Suprapubic skin (tissue), 4 donors: ENCODE results near the gene ZDHHC24. TPM values are rescaled to one million over a fixed set of nuclear protein-coding genes. Genes with fewer than 3 reads are reported as not detected.

ENCODE experiments used
- DNase-seq, 2 donors: peaks; one replicate each; pipeline ENCODE4 v3.0.0-alpha.2; 2019; ENCODE audit warnings: low spot score in 2 of 2
- H3K27ac ChIP-seq: fragments of 200-600 bp; sonication (generic); one replicate; pipeline ENCODE4 v1.5.1; 2019
- H3K27me3 ChIP-seq: fragments of 200-600 bp; sonication (generic); one replicate; pipeline ENCODE4 v1.5.1; 2019
- H3K36me3 ChIP-seq: fragments of 200-600 bp; sonication (generic); one replicate; pipeline ENCODE4 v1.5.1; 2019
- H3K4me1 ChIP-seq: fragments of 200-600 bp; sonication (generic); one replicate; pipeline ENCODE4 v1.5.1; 2019
- H3K4me3 ChIP-seq: fragments of 200-600 bp; sonication (generic); one replicate; pipeline ENCODE4 v1.5.1; 2019; ENCODE audit warnings: mild to moderate bottlenecking
- H3K9me3 ChIP-seq: fragments of 200-600 bp; sonication (generic); one replicate; pipeline ENCODE4 v1.5.1; 2019
- EP300 ChIP-seq: sonication (generic); formaldehyde crosslinking; IDR thresholded peaks from one replicate; pipeline ENCODE4 v1.6.1; 2017; ENCODE audit warnings: antibody characterized with exemption
- POLR2A ChIP-seq, 2 donors: fragments of 450-650 bp; IDR thresholded peaks; one replicate each; pipeline ENCODE4 v1.6.1; 2017; ENCODE audit warnings: antibody characterized with exemption in 2 of 2, mild to moderate bottlenecking in 2 of 2, moderate library complexity in 2 of 2
- POLR2AphosphoS5 ChIP-seq, 3 donors: sonication (generic); formaldehyde crosslinking; IDR thresholded peaks; one replicate each; pipeline ENCODE4 v1.6.1; 2017; ENCODE audit warnings: antibody characterized with exemption in 3 of 3
- WGBS: methylation state at CpG from one replicate; pipeline ENCODE4 v1.1.5; 2018; 5-methylcytosine and 5-hydroxymethylcytosine counted together
- total RNA-seq, 4 donors: library from RNA; depleted of rRNA; stranded (reverse); fragments of >200 nt; gene quantifications; one replicate each; pipeline ENCODE4 v1.1.0, GENCODE V29; 2016
- TF ChIP-seq, protein P1 (sequence below), 2 donors: fragments of 200-600 bp in 1 of 2; fragments of 450-650 bp in 1 of 2; sonication (generic) in 1 of 2; IDR thresholded peaks; one replicate each; pipeline ENCODE4 v1.5.1; 2016 to 2019; ENCODE audit warnings: antibody characterized with exemption in 2 of 2, mild to moderate bottlenecking in 1 of 2, moderate library complexity in 1 of 2

ZDHHC24 gene
- total RNA-seq, 4 donors from 2014 or later: 13.9 to 37.2 (median 15.3) TPM

DNA sequence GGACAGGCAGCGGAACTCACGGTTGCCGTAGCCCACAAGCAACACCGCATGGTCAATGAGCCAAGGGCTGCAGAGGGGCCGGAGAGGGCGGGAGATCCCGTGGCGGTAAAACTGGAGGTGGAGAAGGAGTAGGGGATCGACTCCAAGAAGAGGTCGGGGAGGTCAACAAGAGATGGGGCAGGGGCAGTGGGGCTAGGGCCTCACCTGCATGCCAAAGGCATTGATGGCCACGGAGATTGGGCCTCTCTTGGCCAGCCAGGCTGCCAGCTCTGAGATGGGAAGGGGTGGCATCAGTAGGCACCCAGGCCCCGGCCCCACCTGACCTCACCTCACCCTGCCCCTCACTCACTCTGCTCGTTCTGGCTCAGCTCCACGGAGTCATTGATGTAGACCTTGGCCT is 18.7 kb upstream of the ZDHHC24 start:
- WGBS: 92% methylated on average over 14 of the region's 14 CpGs
- no peak overlapping the region for H3K27ac ChIP-seq
- no peak for DNase-seq
- H3K9me3 ChIP-seq: no peaks in the 10 kb centered on the region
- H3K4me3 ChIP-seq: no peak overlapping the region
- TF ChIP-seq, protein P1, sequence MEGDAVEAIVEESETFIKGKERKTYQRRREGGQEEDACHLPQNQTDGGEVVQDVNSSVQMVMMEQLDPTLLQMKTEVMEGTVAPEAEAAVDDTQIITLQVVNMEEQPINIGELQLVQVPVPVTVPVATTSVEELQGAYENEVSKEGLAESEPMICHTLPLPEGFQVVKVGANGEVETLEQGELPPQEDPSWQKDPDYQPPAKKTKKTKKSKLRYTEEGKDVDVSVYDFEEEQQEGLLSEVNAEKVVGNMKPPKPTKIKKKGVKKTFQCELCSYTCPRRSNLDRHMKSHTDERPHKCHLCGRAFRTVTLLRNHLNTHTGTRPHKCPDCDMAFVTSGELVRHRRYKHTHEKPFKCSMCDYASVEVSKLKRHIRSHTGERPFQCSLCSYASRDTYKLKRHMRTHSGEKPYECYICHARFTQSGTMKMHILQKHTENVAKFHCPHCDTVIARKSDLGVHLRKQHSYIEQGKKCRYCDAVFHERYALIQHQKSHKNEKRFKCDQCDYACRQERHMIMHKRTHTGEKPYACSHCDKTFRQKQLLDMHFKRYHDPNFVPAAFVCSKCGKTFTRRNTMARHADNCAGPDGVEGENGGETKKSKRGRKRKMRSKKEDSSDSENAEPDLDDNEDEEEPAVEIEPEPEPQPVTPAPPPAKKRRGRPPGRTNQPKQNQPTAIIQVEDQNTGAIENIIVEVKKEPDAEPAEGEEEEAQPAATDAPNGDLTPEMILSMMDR (IDR thresholded peaks at IDR 0.05): no peak
- TF ChIP-seq POLR2AphosphoS5 (IDR thresholded peaks at IDR 0.05) (no peak), POLR2A (IDR thresholded peaks at IDR 0.05) (no peak), EP300 (no peak)
- H3K4me1 ChIP-seq: peaks cover 21% of the 10 kb centered on the region
- no peaks in the 10 kb centered on the region for H3K27me3 ChIP-seq
- H3K36me3 ChIP-seq: peaks cover 29% of the 10 kb centered on the region

DNA sequence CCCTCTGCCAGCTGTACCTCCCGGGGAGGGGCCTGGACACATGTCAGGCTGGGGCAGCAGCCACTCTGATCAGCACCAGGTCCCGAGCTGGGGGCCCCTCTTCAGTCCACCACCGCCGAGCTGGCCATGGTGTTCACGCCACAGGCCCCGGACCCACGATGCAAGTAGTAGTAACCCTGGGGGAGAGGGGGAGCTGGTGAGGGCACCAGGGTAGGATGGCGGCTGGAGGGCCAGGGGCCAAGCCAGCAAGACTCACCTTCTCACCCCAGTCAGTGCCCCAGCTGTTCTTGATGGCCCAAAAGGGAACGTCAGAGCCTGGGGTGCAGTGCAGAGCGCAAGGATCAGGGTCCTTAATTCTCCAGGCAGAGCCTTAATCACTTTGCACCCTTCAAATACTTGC is 18.0 kb upstream of the ZDHHC24 start:
- peaks cover 25% of the 10 kb centered on the region for H3K4me1 ChIP-seq
- H3K9me3 ChIP-seq: no peaks in the 10 kb centered on the region
- H3K27ac ChIP-seq: no peak overlapping the region
- H3K27me3 ChIP-seq: no peaks in the 10 kb centered on the region
- H3K4me3 ChIP-seq: no peak overlapping the region
- 87% methylated on average over 3 of the region's 10 CpGs for WGBS
- H3K36me3 ChIP-seq: peaks cover 29% of the 10 kb centered on the region
- TF ChIP-seq, protein P1 (IDR thresholded peaks at IDR 0.05): no peak
- no peak for TF ChIP-seq EP300
- TF ChIP-seq POLR2A (IDR thresholded peaks at IDR 0.05): no peak
- TF ChIP-seq POLR2AphosphoS5 (IDR thresholded peaks at IDR 0.05): no peak
- no peak for DNase-seq

DNA sequence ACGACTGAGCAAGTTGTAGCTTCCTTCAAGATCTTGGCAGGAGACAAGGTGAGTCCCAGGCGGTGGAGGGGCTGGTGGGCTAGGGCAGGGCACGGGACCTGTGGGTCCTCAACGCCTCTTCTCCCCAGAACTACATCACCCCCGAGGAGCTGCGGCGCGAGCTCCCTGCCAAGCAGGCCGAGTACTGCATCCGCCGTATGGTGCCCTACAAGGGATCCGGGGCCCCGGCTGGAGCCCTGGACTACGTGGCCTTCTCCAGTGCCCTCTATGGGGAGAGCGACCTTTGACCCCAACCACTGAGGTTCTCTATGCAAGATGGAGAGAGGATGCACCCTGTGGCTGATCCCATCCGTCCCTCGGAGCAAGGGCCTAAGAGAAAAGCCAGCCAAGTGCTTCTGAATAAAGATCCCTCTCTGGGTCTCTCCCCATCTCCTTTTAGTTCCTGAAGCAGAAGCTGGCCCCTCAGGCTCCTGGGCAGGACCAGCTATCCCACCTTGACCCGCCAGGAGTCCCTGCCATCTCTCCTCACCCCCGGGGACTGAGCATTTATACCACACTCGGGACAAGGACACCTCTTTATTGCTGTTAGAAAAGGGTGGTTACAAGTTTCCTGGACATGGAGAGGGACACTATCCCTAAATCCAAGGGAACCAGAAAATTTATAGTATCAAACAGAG is 17.2 kb upstream of the ZDHHC24 start:
- no peak for TF ChIP-seq POLR2AphosphoS5 (IDR thresholded peaks at IDR 0.05)
- TF ChIP-seq POLR2A (IDR thresholded peaks at IDR 0.05): no peak
- no peak for TF ChIP-seq EP300
- TF ChIP-seq, protein P1 (IDR thresholded peaks at IDR 0.05): no peak
- Histone ChIP-seq H3K9me3 (no peaks in the 10 kb centered on the region), H3K4me3 (no peak overlapping the region), H3K27ac (no peak overlapping the region), H3K4me1 (peaks cover 19% of the 10 kb centered on the region), H3K27me3 (peaks cover 3% of the 10 kb centered on the region), H3K36me3 (peaks cover 29% of the 10 kb centered on the region)
- 85% methylated on average over 12 of the region's 20 CpGs for WGBS
- DNase-seq: no peak

- no peak overlapping the region for H3K27ac ChIP-seq
- WGBS: 72% methylated on average over 2 of the region's 2 CpGs
- no peaks in the 10 kb centered on the region for H3K9me3 ChIP-seq
- DNase-seq: no peak
- peaks cover 6% of the 10 kb centered on the region for H3K27me3 ChIP-seq
- peaks cover 29% of the 10 kb centered on the region for H3K36me3 ChIP-seq
- peaks cover 11% of the 10 kb centered on the region for H3K4me1 ChIP-seq
- H3K4me3 ChIP-seq: no peak overlapping the region
- TF ChIP-seq, protein P1 (IDR thresholded peaks at IDR 0.05): no peak
- TF ChIP-seq EP300 (no peak), POLR2AphosphoS5 (IDR thresholded peaks at IDR 0.05) (no peak), POLR2A (IDR thresholded peaks at IDR 0.05) (no peak)
These were observed 16.4 kb upstream of the ZDHHC24 start for GRCh38 chr11:66562275-66562674.

GRCh38 chr11:66561975-66562248 is 16.1 kb upstream of the ZDHHC24 start:
- TF ChIP-seq, protein P1 (IDR thresholded peaks at IDR 0.05): no peak
- no peak for TF ChIP-seq POLR2AphosphoS5 (IDR thresholded peaks at IDR 0.05)
- no peak for TF ChIP-seq EP300
- no peak for TF ChIP-seq POLR2A (IDR thresholded peaks at IDR 0.05)
- Histone ChIP-seq H3K27ac (no peak overlapping the region), H3K36me3 (peaks cover 29% of the 10 kb centered on the region), H3K9me3 (no peaks in the 10 kb centered on the region), H3K4me3 (no peak overlapping the region), H3K4me1 (peaks cover 10% of the 10 kb centered on the region), H3K27me3 (peaks cover 9% of the 10 kb centered on the region)
- DNase-seq: no peak
- 92% methylated on average over 7 of the region's 9 CpGs for WGBS
